NCI-H1436 treated with DMSO at 0.1 percent for 48 hours (cell line): ENCODE measurements around the gene TRAF3IP1.

Experiments
- DNase-seq: peaks from one replicate; lab custom pipeline; 2025; lab: John Stamatoyannopoulos, UW

Gene TRAF3IP1

GRCh38 chr2:238448031-238448955, 128.0 kb downstream of the TRAF3IP1 start:
- DNase-seq = no peak

GRCh38 chr2:238449241-238449640, 128.9 kb downstream of the TRAF3IP1 start:
- DNase-seq = no peak

- DNase-seq = no peak
These were observed 129.6 kb downstream of the TRAF3IP1 start for GRCh38 chr2:238449909-238450417.

GRCh38 chr2:238450440-238450861, 130.1 kb downstream of the TRAF3IP1 start:
- no peak for DNase-seq
